Tibial nerve (tissue), 4 donors: ENCODE data around the gene EPN1. TPM values are rescaled to one million over a fixed set of nuclear protein-coding genes. Genes with fewer than 3 reads are reported as not detected.
A peak's percentile ranks its signal among the peaks of the same experiment; 100 is the strongest.

ENCODE experiments used
- DNase-seq, 2 donors: peaks; one replicate each; pipeline ENCODE4 v3.0.0-alpha.2; 2019; ENCODE audit warnings: low spot score in 2 of 2
- H3K27ac ChIP-seq, 4 donors: fragments of 200-600 bp; sonication (generic) in 3 of 4; one replicate each; pipeline ENCODE4 v1.5.1; 2017 to 2019; ENCODE audit warnings: mild to moderate bottlenecking in 1 of 4
- H3K27me3 ChIP-seq, 2 donors: fragments of 200-600 bp; sonication (generic) in 1 of 2; one replicate each; pipeline versions ENCODE4 v1.5.1 to v1.6.0; 2017 to 2019
- H3K36me3 ChIP-seq, 3 donors: fragments of 200-600 bp; sonication (generic); one replicate each; pipeline ENCODE4 v1.5.1; 2018 to 2019
- H3K4me1 ChIP-seq, 4 donors: fragments of 200-600 bp; sonication (generic) in 3 of 4; one replicate each; pipeline ENCODE4 v1.5.1; 2017 to 2019
- H3K4me3 ChIP-seq, 4 donors: fragments of 200-600 bp; sonication (generic) in 3 of 4; one replicate each; pipeline ENCODE4 v1.5.1; 2017 to 2019; ENCODE audit warnings: mild to moderate bottlenecking in 1 of 4, moderate library complexity in 1 of 4
- H3K9me3 ChIP-seq, 4 donors: fragments of 200-600 bp; sonication (generic) in 3 of 4; one replicate each; pipeline ENCODE4 v1.5.1; 2017 to 2019
- CTCF ChIP-seq, 5 experiments: fragments of 200-600 bp in 3 of 5; fragments of 450-650 bp in 2 of 5; sonication (generic) in 3 of 5; IDR thresholded peaks; one replicate each; pipeline ENCODE4 v1.5.1; 2016 to 2019; ENCODE audit warnings: antibody characterized with exemption in 5 of 5, mild to moderate bottlenecking in 3 of 5, moderate library complexity in 2 of 5
- EP300 ChIP-seq, 2 donors: sonication (generic); formaldehyde crosslinking; IDR thresholded peaks; one replicate each; pipeline ENCODE4 v1.6.1; 2017; ENCODE audit warnings: antibody characterized with exemption in 2 of 2, mild to moderate bottlenecking in 1 of 2
- POLR2A ChIP-seq, 2 donors: fragments of 450-650 bp; IDR thresholded peaks; one replicate each; pipeline ENCODE4 v1.6.1; 2017; ENCODE audit warnings: antibody characterized with exemption in 2 of 2, mild to moderate bottlenecking in 2 of 2, moderate library complexity in 2 of 2
- WGBS, 2 donors: methylation state at CpG; one replicate each; pipeline ENCODE4 v1.1.5; 2018; 5-methylcytosine and 5-hydroxymethylcytosine counted together
- total RNA-seq, 4 donors: library from RNA; depleted of rRNA; stranded (reverse); fragments of >200 nt; gene quantifications; one replicate each; pipeline ENCODE4 v1.1.0, GENCODE V29; 2016

The EPN1 gene
- total RNA-seq, 4 donors from 2014 or later = 92.0 to 164 (median 118) TPM

- no peak for TF ChIP-seq POLR2A (IDR thresholded peaks at IDR 0.05)
- TF ChIP-seq EP300 (IDR thresholded peaks at IDR 0.05) = no peak
- no peak for TF ChIP-seq CTCF (IDR thresholded peaks at IDR 0.05)
- Histone ChIP-seq H3K9me3 (no peaks in the 10 kb centered on the region), H3K4me1 (peaks cover 0 to 51% (median 16%) of the 10 kb centered on the region in 4 donors), H3K4me3 (no peak overlapping the region), H3K27ac (no peak overlapping the region), H3K36me3 (peaks cover 0 to 34% (median 0%) of the 10 kb centered on the region in 3 donors), H3K27me3 (no peaks in the 10 kb centered on the region)
- no peak for DNase-seq
- 88 to 94% methylated on average over 4 of the region's 4 CpGs for WGBS, 2 donors
Measured at GRCh38 chr19:55650126-55650557, 24.9 kb upstream of the EPN1 start.

GRCh38 chr19:55650602-55651230 lies 24.3 kb upstream of the EPN1 start:
- DNase-seq = no peak
- TF ChIP-seq CTCF (IDR thresholded peaks at IDR 0.05) (no peak), EP300 (IDR thresholded peaks at IDR 0.05) (no peak), POLR2A (IDR thresholded peaks at IDR 0.05) (no peak)
- H3K4me1 ChIP-seq = peaks cover 0 to 47% (median 17%) of the 10 kb centered on the region in 4 donors
- H3K27me3 ChIP-seq = no peaks in the 10 kb centered on the region
- 89 to 91% methylated on average over 11 to 17 of the region's 17 CpGs for WGBS, 2 donors
- H3K9me3 ChIP-seq = no peaks in the 10 kb centered on the region
- H3K27ac ChIP-seq = no peak overlapping the region
- H3K36me3 ChIP-seq = peaks cover 0 to 29% (median 0%) of the 10 kb centered on the region in 3 donors
- H3K4me3 ChIP-seq = no peak overlapping the region

GRCh38 chr19:55651236-55651635 lies 23.8 kb upstream of the EPN1 start:
- H3K4me3 ChIP-seq = no peak overlapping the region
- H3K9me3 ChIP-seq = no peaks in the 10 kb centered on the region
- no peaks in the 10 kb centered on the region for H3K27me3 ChIP-seq
- peaks cover 0 to 25% (median 0%) of the 10 kb centered on the region in 3 donors for H3K36me3 ChIP-seq
- TF ChIP-seq POLR2A (IDR thresholded peaks at IDR 0.05) (no peak), CTCF (IDR thresholded peaks at IDR 0.05) (no peak), EP300 (IDR thresholded peaks at IDR 0.05) (no peak)
- no peak overlapping the region for H3K27ac ChIP-seq
- WGBS, 2 donors = 84 to 87% methylated on average over 18 of the region's 18 CpGs
- H3K4me1 ChIP-seq = peaks cover 0 to 52% (median 22%) of the 10 kb centered on the region in 4 donors
- DNase-seq = no peak

- TF ChIP-seq CTCF (IDR thresholded peaks at IDR 0.05) (no peak), POLR2A (IDR thresholded peaks at IDR 0.05) (no peak), EP300 (IDR thresholded peaks at IDR 0.05) (no peak)
- Histone ChIP-seq H3K36me3 (peaks cover 0 to 25% (median 0%) of the 10 kb centered on the region in 3 donors), H3K9me3 (no peaks in the 10 kb centered on the region), H3K4me1 (peaks cover 0 to 54% (median 27%) of the 10 kb centered on the region in 4 donors), H3K4me3 (no peak overlapping the region), H3K27me3 (no peaks in the 10 kb centered on the region), H3K27ac (peak overlapping the region; percentile 94 to 99 (median 99))
- WGBS, 2 donors = 71 to 73% methylated on average over 54 to 71 of the region's 71 CpGs
- DNase-seq = no peak
Measured at GRCh38 chr19:55652311-55653128, 22.5 kb upstream of the EPN1 start.
